Mesothelial cell of epicardium (in vitro differentiated cells): ENCODE data around the gene EHMT1. TPM values are rescaled to one million over a fixed set of nuclear protein-coding genes. Genes with fewer than 3 reads are reported as not detected.
"Not testable (repeated sequence)": the region's sequence is repeated elsewhere in the genome, so short reads cannot be mapped to it uniquely, and the experiment has no call there.

Source experiments
- DNase-seq, 2 experiments: peaks; one replicate each; pipeline ENCODE4 v3.0.0; 2021; ENCODE audit warnings: low spot score in 2 of 2; ENCODE audit not compliant: unreplicated experiment in 2 of 2
- H3K27ac Mint-ChIP-seq: 2 replicates; pipeline ENCODE4 v1.8.0; 2021; ENCODE audit warnings: mixed read lengths
- H3K27me3 Mint-ChIP-seq: 2 replicates; pipeline ENCODE4 v1.8.0; 2021; ENCODE audit warnings: low read depth, mixed read lengths
- H3K36me3 Mint-ChIP-seq: 2 replicates; pipeline ENCODE4 v1.8.0; 2021; ENCODE audit warnings: mixed read lengths
- H3K4me1 Mint-ChIP-seq: 2 replicates; pipeline ENCODE4 v1.8.0; 2021; ENCODE audit warnings: mixed read lengths
- H3K4me3 Mint-ChIP-seq: 2 replicates; pipeline ENCODE4 v1.8.0; 2021; ENCODE audit warnings: mild to moderate bottlenecking, moderate library complexity, mixed read lengths
- H3K9me3 Mint-ChIP-seq: 2 replicates; pipeline ENCODE4 v1.8.0; 2021; ENCODE audit warnings: mixed read lengths
- total RNA-seq: library from RNA; stranded (reverse); gene quantifications from 3 replicates; pipeline ENCODE4 v1.2.1, GENCODE V29; 2021
- TF ChIP-seq, protein P1 (sequence below): fragments of 200-600 bp; sonication (generic); IDR thresholded peaks from one replicate; pipeline ENCODE4 v1.5.0; 2021; ENCODE audit warnings: antibody characterized with exemption; ENCODE audit not compliant: unreplicated experiment

EHMT1 gene
- total RNA-seq, 1 donor from 2014 or later: 147 TPM

DNA sequence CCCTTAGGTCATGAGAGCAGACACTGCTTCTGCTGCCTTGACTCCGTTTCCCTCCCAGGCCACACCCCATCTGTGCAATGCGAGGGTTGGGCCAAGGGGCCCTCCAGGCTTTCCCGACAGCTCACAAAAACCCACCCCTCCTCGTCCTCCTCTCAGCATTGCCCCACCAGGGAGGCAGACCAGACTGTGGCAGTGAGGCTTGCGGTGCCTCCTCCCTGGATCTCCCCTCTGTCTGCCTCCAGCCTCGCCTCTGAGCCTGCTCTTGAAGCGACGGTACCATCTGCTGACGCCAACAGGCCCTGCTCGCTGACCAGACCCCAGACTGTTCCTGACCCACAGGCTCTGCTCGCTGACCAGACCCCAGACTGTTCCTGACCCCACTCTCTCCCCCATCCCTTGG is 159.5 kb downstream of the EHMT1 start:
- no peak overlapping the region for H3K27ac Mint-ChIP-seq
- no peak for DNase-seq

DNA sequence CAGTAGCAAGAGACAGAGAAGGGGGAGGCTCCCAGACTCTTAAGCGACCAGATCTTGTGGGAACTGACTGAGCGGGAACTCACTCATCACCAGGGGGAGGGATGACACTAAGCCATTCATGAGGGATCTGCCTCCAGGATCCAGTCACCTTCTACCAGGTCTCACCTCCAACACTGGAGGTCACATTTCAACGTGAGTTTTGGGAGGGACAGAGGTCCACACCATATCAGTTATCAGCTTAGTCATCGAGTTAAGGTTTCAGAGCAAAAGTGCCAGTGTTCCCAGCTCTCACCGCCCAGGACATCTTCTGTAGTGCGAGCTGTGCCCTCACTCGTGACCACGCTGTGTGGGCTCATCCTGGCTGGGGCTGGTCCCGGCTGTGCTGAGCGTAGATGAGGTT is 160.1 kb downstream of the EHMT1 start:
- TF ChIP-seq, protein P1, sequence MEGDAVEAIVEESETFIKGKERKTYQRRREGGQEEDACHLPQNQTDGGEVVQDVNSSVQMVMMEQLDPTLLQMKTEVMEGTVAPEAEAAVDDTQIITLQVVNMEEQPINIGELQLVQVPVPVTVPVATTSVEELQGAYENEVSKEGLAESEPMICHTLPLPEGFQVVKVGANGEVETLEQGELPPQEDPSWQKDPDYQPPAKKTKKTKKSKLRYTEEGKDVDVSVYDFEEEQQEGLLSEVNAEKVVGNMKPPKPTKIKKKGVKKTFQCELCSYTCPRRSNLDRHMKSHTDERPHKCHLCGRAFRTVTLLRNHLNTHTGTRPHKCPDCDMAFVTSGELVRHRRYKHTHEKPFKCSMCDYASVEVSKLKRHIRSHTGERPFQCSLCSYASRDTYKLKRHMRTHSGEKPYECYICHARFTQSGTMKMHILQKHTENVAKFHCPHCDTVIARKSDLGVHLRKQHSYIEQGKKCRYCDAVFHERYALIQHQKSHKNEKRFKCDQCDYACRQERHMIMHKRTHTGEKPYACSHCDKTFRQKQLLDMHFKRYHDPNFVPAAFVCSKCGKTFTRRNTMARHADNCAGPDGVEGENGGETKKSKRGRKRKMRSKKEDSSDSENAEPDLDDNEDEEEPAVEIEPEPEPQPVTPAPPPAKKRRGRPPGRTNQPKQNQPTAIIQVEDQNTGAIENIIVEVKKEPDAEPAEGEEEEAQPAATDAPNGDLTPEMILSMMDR: no peak
- Mint-ChIP-seq H3K9me3 (no peaks in the 10 kb centered on the region), H3K4me1 (no peaks in the 10 kb centered on the region), H3K4me3 (no peak overlapping the region), H3K27me3 (no peaks in the 10 kb centered on the region), H3K36me3 (peaks cover 39% of the 10 kb centered on the region), H3K27ac (no peak overlapping the region)
- DNase-seq: no peak

More for the DNA sequence above, 159.5 kb downstream of the EHMT1 start:
- H3K36me3 Mint-ChIP-seq: peaks cover 35% of the 10 kb centered on the region
- no peak overlapping the region for H3K4me3 Mint-ChIP-seq
- no peaks in the 10 kb centered on the region for H3K4me1 Mint-ChIP-seq
- H3K27me3 Mint-ChIP-seq: no peaks in the 10 kb centered on the region
- TF ChIP-seq, protein P1: no peak
- H3K9me3 Mint-ChIP-seq: no peaks in the 10 kb centered on the region

DNA sequence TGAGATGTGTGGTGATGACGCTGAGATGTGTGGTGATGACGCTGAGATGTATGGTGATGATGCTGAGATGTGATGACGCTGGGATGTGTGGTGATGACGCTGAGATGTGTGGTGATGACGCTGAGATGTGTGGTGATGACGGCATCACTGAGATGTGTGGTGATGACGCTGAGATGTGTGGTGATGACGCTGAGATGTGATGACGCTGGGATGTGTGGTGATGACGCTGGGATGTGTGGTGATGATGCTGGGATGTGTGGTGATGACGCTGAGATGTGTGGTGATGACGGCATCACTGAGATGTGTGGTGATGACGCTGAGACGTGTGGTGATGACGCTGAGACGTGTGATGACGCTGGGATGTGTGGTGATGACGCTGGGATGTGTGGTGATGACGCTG is 161.2 kb downstream of the EHMT1 start:
- H3K27ac Mint-ChIP-seq, H3K27me3 Mint-ChIP-seq, H3K4me1 Mint-ChIP-seq, DNase-seq, H3K9me3 Mint-ChIP-seq, H3K4me3 Mint-ChIP-seq: not testable (repeated sequence)
- peaks cover 44% of the 10 kb centered on the region for H3K36me3 Mint-ChIP-seq

DNA sequence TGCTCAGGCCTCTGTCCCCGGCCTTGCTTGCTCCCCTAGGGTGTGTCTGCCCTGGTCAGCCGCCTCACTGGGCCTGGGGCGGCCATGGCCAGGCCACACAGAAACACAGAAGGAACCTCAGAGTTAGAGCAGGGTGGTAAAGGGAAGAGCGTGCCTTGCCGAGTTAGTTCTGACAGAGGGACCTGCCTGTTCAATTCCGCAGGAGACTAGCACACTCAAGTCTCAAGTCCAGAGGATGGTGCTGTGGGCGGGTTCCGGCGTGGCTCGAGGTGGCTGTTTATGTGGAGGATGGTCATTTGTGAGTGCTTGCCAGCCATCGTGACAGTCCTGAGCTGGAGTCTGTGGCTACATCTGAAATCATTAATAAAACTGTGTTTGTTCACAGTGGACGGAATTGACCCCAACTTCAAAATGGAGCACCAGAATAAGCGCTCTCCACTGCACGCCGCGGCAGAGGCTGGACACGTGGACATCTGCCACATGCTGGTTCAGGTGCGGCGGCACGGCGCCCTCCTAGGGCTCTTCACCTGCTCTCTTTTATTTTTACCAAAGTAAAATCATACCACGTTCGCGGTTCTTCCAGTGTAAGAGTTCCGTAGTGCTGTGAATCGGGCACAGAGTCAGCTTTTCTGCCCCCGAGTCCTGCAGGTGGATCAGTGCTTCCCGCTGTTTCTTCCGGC is 163.2 kb downstream of the EHMT1 start:
- peaks cover 2% of the 10 kb centered on the region for H3K4me1 Mint-ChIP-seq
- H3K9me3 Mint-ChIP-seq: no peaks in the 10 kb centered on the region
- DNase-seq: no peak
- no peaks in the 10 kb centered on the region for H3K27me3 Mint-ChIP-seq
- TF ChIP-seq, protein P1: no peak
- no peak overlapping the region for H3K27ac Mint-ChIP-seq
- peaks cover 42% of the 10 kb centered on the region for H3K36me3 Mint-ChIP-seq
- H3K4me3 Mint-ChIP-seq: no peak overlapping the region

DNA sequence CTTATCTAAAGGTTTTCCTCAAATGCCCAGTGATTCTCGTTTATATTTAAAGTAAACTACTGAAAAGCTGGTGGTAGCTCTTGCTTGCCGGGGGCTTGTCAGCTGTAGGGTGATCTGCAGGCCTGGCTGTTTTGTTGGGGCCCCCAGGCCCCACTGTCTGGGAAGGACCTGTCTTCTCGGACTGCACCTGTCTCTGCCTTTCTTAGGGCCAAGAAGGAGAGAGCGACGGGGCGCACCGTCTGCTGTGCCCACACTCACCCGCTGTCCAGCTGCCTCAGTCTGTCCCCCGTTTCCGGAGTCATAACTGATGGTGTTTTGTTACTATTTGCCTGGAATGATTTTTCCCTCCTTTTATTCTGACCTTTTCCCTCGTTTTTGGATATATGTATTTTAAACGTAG is 164.7 kb downstream of the EHMT1 start:
- Mint-ChIP-seq H3K9me3 (no peaks in the 10 kb centered on the region), H3K4me1 (peaks cover 2% of the 10 kb centered on the region), H3K4me3 (no peak overlapping the region), H3K27ac (no peak overlapping the region), H3K27me3 (no peaks in the 10 kb centered on the region), H3K36me3 (peaks cover 36% of the 10 kb centered on the region)
- DNase-seq: no peak
- TF ChIP-seq, protein P1: no peak

DNA sequence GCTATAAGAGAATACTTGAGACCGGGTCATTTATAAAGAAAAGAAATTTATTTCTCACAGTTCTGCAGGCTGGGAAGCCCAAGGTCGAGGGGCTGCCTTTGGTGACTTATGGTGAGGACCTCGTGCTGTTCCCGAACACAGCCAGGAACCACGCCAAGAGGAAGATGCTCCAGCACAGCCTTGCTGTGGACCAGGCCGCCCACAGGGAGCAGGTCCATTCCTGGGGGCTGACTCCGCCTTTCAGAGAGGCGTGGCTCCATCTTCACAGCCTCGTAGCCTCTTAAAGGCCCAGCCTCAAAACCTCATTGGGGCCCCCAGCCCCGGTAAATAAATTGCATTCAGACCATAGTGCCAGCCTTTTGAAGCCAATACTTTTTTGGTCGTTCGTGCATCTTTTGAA is 165.2 kb downstream of the EHMT1 start:
- Mint-ChIP-seq H3K4me3 (no peak overlapping the region), H3K36me3 (peaks cover 31% of the 10 kb centered on the region), H3K27ac (no peak overlapping the region), H3K27me3 (no peaks in the 10 kb centered on the region), H3K4me1 (peaks cover 2% of the 10 kb centered on the region), H3K9me3 (no peaks in the 10 kb centered on the region)
- DNase-seq: no peak
- TF ChIP-seq, protein P1: no peak
